Heart left ventricle (tissue), 13 donors: Measurements from ENCODE around the gene LMCD1.

ENCODE experiments used
- CTCF ChIP-seq, 12 donors: fragments of 200-600 bp; sonication (generic) in 4 of 12; IDR thresholded peaks; one replicate each; pipeline versions ENCODE4 v1.5.0 to v1.8.0; 2018 to 2022; ENCODE audit warnings: antibody characterized with exemption in 12 of 12, mild to moderate bottlenecking in 5 of 12
- POLR2A ChIP-seq, 2 donors: fragments of 450-650 bp; IDR thresholded peaks; one replicate each; pipeline ENCODE4 v1.6.1; 2017; ENCODE audit warnings: antibody characterized with exemption in 2 of 2, mild to moderate bottlenecking in 2 of 2, moderate library complexity in 2 of 2
- donor health status: ischemic (EF 13 %, LVEDD 7.1; RV severe dilation, severe dysfunction).
- donor health status: DM: no; HTN: yes; CAD: no.
- donor health status: DM: no; HTN: no; CAD: no.
- donor health status: ischemic (EF 25% LVEDD 6.9; RV normal size, moderate dysfunction).
- donor health status: ischemic (EF 25% LVEDD 5.7; RV mildly dilated, moderate dysfunction).
- donor health status: ischemic (EF 35%, LVEDD 5.7; RV mildly dilated, moderate dysfunction).
- donor health status: nonischemic (EF 11% LVEDD 7.7; RV severe dilation, severe dysfunction).
- donor health status: DM: yes; HTN: yes; CAD: no.
- donor health status: PGD.
- donor health status: ischemic (EF 29% LVEDD 5.4; RV normal size, mild dysfunction).
- donor health status: nonischemic (EF 23%, LVEDD 6.1; RV moderate dilation, normal function).

GRCh38 chr3:8536096-8537056, 34.8 kb downstream of the LMCD1 start:
- no peak for TF ChIP-seq POLR2A (IDR thresholded peaks at IDR 0.05)
- no peak for TF ChIP-seq CTCF (IDR thresholded peaks at IDR 0.05)
